AG04449 (cell line): ENCODE results near the gene EMID1.

Experiments
- CTCF ChIA-PET: fragments of 350-600 bp; formaldehyde crosslinking; extraction: SDS; loops from one replicate; lab custom pipeline; 2021; ENCODE audit warnings: antibody characterized with exemption; lab: Yijun Ruan, JAX
- POLR2A ChIA-PET: fragments of 400-600, 350-600 bp; formaldehyde crosslinking; extraction: SDS; loops from one replicate; lab custom pipeline; 2020; ENCODE audit warnings: antibody characterized with exemption, inconsistent platforms; lab: Yijun Ruan, JAX
- DNase-seq: peaks from one replicate; pipeline ENCODE4 v3.0.0-alpha.2; 2010; ENCODE audit warnings: low read depth, low spot score
- H3K4me3 ChIP-seq: 2 replicates; pipeline ENCODE4 v1.5.1; 2011; ENCODE audit warnings: low read depth, mild to moderate bottlenecking, control low read depth, low read length
- TF ChIP-seq, protein P1 (sequence below): IDR thresholded peaks from one replicate; pipeline ENCODE4 v1.5.1; 2011; ENCODE audit warnings: mild to moderate bottlenecking, moderate library complexity, low read length, control low read depth, inconsistent platforms; ENCODE audit not compliant: insufficient read depth; ENCODE audit errors: missing control alignments

EMID1 gene

DNA sequence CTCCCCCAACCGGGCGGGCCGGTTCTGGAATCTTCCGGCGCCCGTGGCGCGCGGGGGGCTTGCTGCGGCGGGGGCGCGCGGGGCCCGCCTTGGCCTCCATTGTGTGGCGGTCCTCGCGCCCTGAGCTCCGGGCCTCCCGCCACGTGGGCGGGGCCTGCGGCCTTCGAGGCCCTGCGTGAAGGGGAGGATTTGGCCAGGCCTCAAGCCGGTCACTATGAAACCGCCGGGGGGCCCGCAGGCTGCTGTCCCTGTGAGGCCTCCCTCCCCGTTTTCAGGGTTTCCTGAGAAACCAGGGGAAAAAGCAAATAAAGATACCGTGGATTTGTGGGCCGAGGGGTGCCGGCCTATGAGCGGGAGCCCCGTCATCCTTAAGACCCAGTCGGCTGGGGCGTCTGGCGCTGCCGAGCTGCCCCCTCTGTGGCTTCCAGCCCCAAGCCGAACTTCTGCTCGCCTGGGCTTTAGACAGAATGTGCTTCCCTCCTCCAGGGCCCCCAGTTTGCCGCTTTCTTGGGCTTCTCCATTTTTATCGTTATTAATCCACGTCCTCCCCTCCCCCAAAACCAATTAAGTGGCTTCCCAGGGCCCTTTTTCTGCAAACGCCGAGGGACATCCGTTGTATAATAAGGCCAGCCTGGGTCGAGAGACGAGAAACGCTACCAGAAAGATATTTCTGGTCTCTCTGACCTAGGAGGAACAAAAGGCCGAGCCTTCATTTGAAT lies 63.0 kb downstream of the EMID1 start:
- ChIA-PET POLR2A (interaction anchor here (0.6 to 0.7 kb wide), 2 partner anchors 113 to 1780 kb away, joined by 3 to 4 read pairs; no protein-coding TSS in a partner anchor), CTCF (interaction anchor here (1.0 kb wide), 1 partner anchor 45 kb away, joined by 3 read pairs; no protein-coding TSS in a partner anchor)

DNA sequence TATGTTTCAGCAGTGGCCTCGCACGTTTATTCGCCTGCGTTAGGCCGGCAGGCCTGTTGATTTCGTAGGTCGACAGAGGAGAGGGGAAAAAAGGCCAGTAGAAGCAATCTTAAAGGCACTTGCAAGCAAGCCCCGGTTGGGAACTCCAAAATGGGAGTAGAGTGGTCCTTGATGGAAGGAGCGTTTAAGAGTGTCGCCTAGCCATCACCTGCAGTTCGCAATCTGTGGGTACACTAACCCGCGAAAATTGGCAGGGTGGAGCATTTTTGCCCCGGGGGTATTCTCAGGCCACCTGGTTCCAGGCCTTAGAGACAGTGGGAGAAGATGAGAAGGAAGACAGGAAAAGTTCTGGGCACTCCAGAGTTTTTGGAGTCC lies 63.5 kb downstream of the EMID1 start:
- no peak for DNase-seq
- POLR2A ChIA-PET, result no interaction called here
- peak overlapping the region; percentile 89 for H3K4me3 ChIP-seq
- TF ChIP-seq, protein P1, sequence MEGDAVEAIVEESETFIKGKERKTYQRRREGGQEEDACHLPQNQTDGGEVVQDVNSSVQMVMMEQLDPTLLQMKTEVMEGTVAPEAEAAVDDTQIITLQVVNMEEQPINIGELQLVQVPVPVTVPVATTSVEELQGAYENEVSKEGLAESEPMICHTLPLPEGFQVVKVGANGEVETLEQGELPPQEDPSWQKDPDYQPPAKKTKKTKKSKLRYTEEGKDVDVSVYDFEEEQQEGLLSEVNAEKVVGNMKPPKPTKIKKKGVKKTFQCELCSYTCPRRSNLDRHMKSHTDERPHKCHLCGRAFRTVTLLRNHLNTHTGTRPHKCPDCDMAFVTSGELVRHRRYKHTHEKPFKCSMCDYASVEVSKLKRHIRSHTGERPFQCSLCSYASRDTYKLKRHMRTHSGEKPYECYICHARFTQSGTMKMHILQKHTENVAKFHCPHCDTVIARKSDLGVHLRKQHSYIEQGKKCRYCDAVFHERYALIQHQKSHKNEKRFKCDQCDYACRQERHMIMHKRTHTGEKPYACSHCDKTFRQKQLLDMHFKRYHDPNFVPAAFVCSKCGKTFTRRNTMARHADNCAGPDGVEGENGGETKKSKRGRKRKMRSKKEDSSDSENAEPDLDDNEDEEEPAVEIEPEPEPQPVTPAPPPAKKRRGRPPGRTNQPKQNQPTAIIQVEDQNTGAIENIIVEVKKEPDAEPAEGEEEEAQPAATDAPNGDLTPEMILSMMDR, result no peak
- CTCF ChIA-PET, result interaction anchor here (1.1 kb wide), 1 partner anchor 11 kb away, joined by 4 read pairs; no protein-coding TSS in a partner anchor

More for the DNA sequence above, 63.0 kb downstream of the EMID1 start:
- H3K4me3 ChIP-seq, result peak overlapping the region; percentile 89
- TF ChIP-seq, protein P1, result no peak
- no peak for DNase-seq

DNA sequence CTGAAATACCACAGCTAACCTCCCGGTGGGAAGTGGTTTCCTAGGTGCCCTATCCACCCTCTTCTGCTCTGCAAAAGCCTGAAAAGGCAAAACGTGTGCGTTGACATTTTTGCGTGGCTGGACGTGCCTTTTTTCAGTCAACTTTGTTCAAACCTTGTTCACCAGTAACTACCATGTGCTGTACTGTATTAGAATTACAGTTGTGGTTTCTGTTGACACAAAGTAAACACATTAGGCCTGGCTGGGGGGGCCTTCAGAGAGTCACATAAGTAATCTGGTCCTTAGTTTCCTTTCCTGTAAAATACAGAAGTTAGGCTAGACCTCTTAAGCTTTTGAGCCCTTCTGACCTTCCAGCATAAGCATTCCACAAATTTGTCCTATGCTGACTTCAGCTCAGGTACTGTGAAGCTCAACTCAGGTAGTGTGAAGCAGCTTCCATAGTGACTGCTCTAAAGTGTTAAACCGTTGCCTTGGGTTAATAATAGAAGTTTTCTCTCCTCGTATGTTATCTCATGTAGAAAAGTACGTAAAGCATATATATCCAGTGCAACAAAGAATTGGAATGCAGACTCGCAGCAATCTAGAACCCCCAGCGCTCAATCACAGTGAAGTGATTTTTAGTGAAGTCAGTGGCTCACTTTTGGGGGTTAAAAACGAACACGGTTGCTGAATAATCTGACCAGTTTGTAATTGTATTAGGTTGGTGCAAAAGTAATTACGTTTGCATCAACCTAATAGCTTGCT lies 64.2 kb downstream of the EMID1 start:
- no peak for DNase-seq
- peak overlapping the region; percentile 89 for H3K4me3 ChIP-seq
- TF ChIP-seq, protein P1, result no peak
- ChIA-PET CTCF (interaction anchor here (1.1 to 5.4 kb wide), 4 partner anchors 10 to 90 kb away, joined by 3 to 26 read pairs (median 4); no protein-coding TSS in a partner anchor), POLR2A (no interaction called here)

DNA sequence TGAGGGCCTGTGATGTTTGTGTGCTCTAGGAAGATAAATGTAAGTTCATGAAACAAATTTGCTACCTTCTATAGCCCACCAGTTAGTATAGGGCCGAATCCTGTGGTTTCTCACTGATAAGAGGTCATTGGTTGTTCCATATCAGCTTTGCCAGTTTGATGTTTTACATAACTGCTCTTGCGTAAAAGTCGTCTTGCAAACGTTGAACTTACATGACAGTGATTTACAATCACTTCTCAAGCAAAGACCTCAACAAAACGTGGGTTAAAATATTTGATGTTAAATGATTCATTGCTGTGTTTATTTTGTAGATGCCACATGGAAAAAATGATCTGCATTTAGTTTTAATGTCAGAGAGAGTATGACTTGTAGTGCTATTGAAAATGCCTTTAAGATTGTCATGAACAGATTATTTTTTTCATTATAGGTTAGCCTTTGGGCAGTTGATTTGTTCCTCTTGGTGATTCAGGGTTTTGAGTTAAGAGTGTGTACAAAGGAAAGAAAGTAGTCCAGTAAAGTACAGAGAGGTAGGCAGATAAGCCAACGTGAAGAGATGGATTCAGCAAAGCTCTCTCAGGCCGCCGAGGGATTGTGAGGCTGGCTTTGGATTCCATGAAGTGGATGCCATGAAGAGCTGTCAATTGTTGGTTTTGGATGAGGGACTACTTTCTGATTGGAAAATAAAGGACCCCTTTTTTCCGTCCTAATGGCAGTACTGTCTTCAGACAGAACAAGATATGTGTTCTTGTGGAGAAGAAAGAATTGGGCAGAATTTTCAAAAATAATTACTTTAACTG lies 65.0 kb downstream of the EMID1 start:
- TF ChIP-seq, protein P1, result no peak
- DNase-seq, result no peak
- peak overlapping the region; percentile 89 for H3K4me3 ChIP-seq
- CTCF ChIA-PET, result interaction anchor here (1.1 to 5.4 kb wide), 6 partner anchors 9 to 89 kb away, joined by 3 to 26 read pairs (median 4); partner anchors contain the start of gene GAS2L1
- POLR2A ChIA-PET, result interaction anchor here (0.7 kb wide), 1 partner anchor 17 kb away, joined by 3 read pairs; no protein-coding TSS in a partner anchor

DNA sequence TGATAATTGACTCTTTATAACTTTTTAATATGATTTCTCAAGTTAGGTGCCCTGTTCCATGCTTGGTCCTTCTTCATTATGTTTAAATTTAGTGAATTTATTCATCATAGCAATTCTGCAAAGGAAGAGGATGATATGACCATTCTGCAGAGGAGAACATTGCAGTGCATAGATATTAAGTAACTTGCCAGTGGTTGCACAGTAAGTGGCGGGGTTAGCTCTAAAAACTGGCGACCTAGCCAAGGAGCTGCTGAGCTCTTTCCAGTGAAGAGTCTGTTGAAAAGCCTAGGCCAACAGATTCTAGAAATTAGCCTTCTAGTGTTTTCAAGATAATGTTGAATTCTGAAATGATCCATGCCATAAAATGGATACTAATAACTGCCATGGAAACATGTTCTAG lies 66.9 kb downstream of the EMID1 start:
- ChIA-PET CTCF (interaction anchor here (0.6 to 5.4 kb wide), 5 partner anchors 14 to 118 kb away, joined by 3 to 26 read pairs (median 5); partner anchors contain the start of gene GAS2L1), POLR2A (no interaction called here)
- no peak for DNase-seq
- TF ChIP-seq, protein P1, result no peak
- no peak overlapping the region for H3K4me3 ChIP-seq
